ENCODE data around the gene KMT2C.

- TF ChIP-seq CTCF (IDR thresholded peaks at IDR 0.05; ENCODE audit: low read length): no peak
- TF ChIP-seq EZH2 (optimal IDR thresholded peaks at IDR 0.05; ENCODE audit: low read depth, low read length): no peak
- TF ChIP-seq EZH2phosphoT487 (IDR thresholded peaks at IDR 0.05; ENCODE audit: low read length): no peak
These were observed 93.9 kb downstream of the KMT2C start for GRCh38 chr7:152341914-152342236.
